ENCODE data around the gene LRP5. TPM values are rescaled to one million over a fixed set of nuclear protein-coding genes. Genes with fewer than 3 reads are reported as not detected.

LRP5 gene
- total and polyA plus RNA-seq, 9 of the 15 experiments (the other 6 are each of a cell fraction or from before 2014, with no cell fraction given), result 0.48 to 44.2 (median 13.5) TPM

- no peak for TF ChIP-seq PRDM10 (IDR thresholded peaks at IDR 0.05; ENCODE audit: partially characterized antibody)
- 0 out of 2 replicates have a peak, but pooled peaks have one; percentile 44 for TF ChIP-seq OTX1 (CRISPR knock-in tag; IDR thresholded peaks at IDR 0.05)
- TF ChIP-seq HBP1 (CRISPR knock-in tag; IDR thresholded peaks at IDR 0.05), result no peak
- TF ChIP-seq ZNF217 (CRISPR knock-in tag; IDR thresholded peaks at IDR 0.05), result no peak
- TF ChIP-seq PTRF (tag; IDR thresholded peaks at IDR 0.05), result no peak
- TF ChIP-seq ATF3 (IDR thresholded peaks at IDR 0.05), result peak; percentile 95
- TF ChIP-seq ATF3 (CRISPR knock-in tag; conservative IDR thresholded peaks at IDR 0.05), result 0 out of 2 replicates have a peak, but pooled peaks have one; percentile 65
- TF ChIP-seq ZNF311 (CRISPR knock-in tag; IDR thresholded peaks at IDR 0.05), result no peak
- TF ChIP-seq ESRRB (CRISPR knock-in tag; IDR thresholded peaks at IDR 0.05; ENCODE audit: borderline replicate concordance), result no peak
- no peak; the same call in 1 of the 2 replicates for TF ChIP-seq ZC3H8 (IDR thresholded peaks at IDR 0.05)
- no peak for TF ChIP-seq SLC30A9 (CRISPR knock-in tag; IDR thresholded peaks at IDR 0.05)
- TF ChIP-seq KLF13 (tag; IDR thresholded peaks at IDR 0.05; ENCODE audit: borderline replicate concordance, low read depth), result 0 out of 2 replicates have a peak, but pooled peaks have one; percentile 49
- no peak for TF ChIP-seq ZNF717 (CRISPR knock-in tag; IDR thresholded peaks at IDR 0.05)
- peak; percentile 94 for TF ChIP-seq TBP (optimal IDR thresholded peaks at IDR 0.05; ENCODE audit: low read depth, low read length)
- peak; percentile 88 for TF ChIP-seq ATF2 (CRISPR knock-in tag; IDR thresholded peaks at IDR 0.05)
- TF ChIP-seq ARID3B (CRISPR knock-in tag; IDR thresholded peaks at IDR 0.05; ENCODE audit: borderline replicate concordance), result no peak
- no peak for TF ChIP-seq ASH1L (IDR thresholded peaks at IDR 0.05; ENCODE audit: borderline replicate concordance, low read depth, partially characterized antibody)
Measured at GRCh38 chr11:68271781-68272608, 40.4 kb upstream of the LRP5 start, which contains the start of gene C11orf24 (continued).

All from K562 (cell line).